Mononuclear cell (primary cell): ENCODE results near the gene DCTD. TPM values are rescaled to one million over a fixed set of nuclear protein-coding genes. Genes with fewer than 3 reads are reported as not detected.

Source experiments
- H3K27me3 ChIP-seq: 2 replicates; pipeline ENCODE4 v1.6.0; 2011; ENCODE audit warnings: low read length, control low read depth; ENCODE audit not compliant: insufficient read depth
- H3K4me1 ChIP-seq: 2 replicates; pipeline ENCODE4 v1.5.1; 2011; ENCODE audit warnings: mild to moderate bottlenecking, low read length, control low read depth; ENCODE audit not compliant: insufficient read depth
- H3K4me3 ChIP-seq: 2 replicates; pipeline ENCODE4 v1.5.1; 2011; ENCODE audit warnings: mild to moderate bottlenecking, low read length, moderate library complexity
- H3K9me3 ChIP-seq: 2 replicates; pipeline ENCODE4 v1.5.1; 2011; ENCODE audit warnings: low read depth, mild to moderate bottlenecking, control low read depth, low read length
- total RNA-seq: library from RNA; depleted of rRNA; stranded (reverse); fragments of >200 nt; gene quantifications from one replicate; pipeline ENCODE4 v1.2.3, GENCODE V29; 2012

DCTD gene
- total RNA-seq, 1 donor: 39.9 TPM

DNA sequence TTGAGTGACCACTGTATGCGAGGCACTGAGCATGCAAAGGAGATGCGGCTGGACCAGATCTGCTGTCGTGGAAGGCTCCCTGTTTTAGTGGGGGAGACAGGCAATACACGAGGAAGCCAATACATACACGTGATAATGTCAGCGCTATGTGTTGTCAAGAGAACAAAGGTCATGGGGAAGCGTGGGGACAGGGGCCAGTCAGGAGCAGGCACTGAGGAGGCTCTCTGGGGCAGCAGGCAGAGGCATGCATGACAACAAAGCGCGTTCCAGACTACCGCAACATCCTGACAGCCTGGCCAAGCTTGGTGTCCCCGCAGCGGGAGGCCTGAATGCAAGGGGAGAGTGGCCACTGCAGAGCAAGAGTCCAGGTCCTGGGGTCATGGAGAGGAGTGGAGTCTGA, 61.9 kb downstream of the DCTD start:
- no peak overlapping the region for H3K4me3 ChIP-seq
- H3K27me3 ChIP-seq: no peaks in the 10 kb centered on the region
- H3K4me1 ChIP-seq: no peaks in the 10 kb centered on the region
- no peaks in the 10 kb centered on the region for H3K9me3 ChIP-seq

DNA sequence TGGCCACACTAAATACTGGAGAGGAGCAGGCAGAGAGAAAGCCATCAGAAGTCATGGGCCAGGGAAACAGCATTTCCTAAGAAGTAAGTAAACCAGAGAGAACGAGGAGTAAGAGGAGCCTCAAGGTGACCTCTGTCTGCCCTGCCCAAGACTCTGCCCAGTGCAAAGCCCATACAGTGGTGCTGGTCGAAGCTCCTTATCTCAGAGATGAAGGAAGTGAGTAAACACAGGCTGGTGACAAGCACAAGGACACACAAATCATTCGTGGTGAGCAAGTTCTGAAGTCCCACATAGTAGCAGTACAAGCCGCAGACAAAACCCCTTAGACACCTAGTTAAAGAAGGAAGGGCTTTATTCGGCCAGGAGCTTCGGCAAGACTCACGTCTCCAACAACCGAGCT, 62.7 kb downstream of the DCTD start:
- no peaks in the 10 kb centered on the region for H3K9me3 ChIP-seq
- H3K27me3 ChIP-seq: no peaks in the 10 kb centered on the region
- no peaks in the 10 kb centered on the region for H3K4me1 ChIP-seq
- no peak overlapping the region for H3K4me3 ChIP-seq

DNA sequence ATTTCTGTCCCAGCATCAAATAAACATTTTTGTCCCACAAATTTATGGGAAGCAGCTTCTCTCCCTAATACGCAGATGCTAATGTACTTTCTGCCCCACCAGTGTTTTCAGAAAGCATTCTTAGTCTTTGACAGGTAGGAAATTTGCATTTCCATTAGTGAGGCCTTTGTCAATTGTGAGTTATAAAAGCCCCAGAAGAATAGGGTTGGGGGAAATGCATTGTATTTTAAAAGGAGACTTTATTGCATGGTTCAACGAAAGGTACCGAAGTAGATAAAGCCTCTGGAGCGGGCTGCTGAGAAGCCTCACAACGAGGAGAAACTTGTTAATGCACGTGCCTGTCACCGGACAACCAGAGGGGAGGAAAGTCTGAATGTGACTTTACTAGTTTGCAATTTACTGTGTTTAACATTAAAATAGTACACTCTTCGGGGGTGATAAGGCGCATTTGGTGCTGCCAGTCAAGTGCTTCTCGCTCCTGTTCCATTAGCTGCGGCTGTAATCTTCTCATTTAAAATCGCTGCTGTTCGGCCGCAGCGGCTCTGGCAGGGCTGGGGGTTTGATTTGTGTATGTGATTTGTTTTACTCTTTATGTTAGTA, 63.4 kb downstream of the DCTD start:
- Histone ChIP-seq H3K27me3 (no peaks in the 10 kb centered on the region), H3K4me3 (no peak overlapping the region), H3K4me1 (no peaks in the 10 kb centered on the region), H3K9me3 (no peaks in the 10 kb centered on the region)

DNA sequence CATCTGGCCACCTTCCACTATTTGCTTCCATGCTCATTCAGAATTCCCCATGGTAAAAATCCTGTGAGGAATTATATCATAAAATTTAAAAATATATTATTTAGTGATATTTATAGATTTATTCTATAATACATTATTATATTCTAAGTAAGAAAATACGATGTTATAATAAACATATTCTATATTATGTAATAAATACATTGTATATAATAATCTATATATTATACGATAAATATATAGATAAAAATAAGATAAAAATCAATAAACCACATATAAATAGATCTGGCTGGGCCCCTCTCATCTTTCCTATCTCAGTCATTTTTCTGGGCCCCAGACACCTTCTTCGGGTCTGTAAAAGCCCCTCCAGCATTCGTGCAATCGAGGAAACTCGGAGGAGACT, 68.5 kb downstream of the DCTD start:
- Histone ChIP-seq H3K4me3 (no peak overlapping the region), H3K4me1 (no peaks in the 10 kb centered on the region), H3K9me3 (no peaks in the 10 kb centered on the region), H3K27me3 (no peaks in the 10 kb centered on the region)

- Histone ChIP-seq H3K4me3 (no peak overlapping the region), H3K9me3 (no peaks in the 10 kb centered on the region), H3K27me3 (no peaks in the 10 kb centered on the region), H3K4me1 (no peaks in the 10 kb centered on the region)
These were observed 69.4 kb downstream of the DCTD start for GRCh38 chr4:182847576-182848450.

- Histone ChIP-seq H3K4me3 (no peak overlapping the region), H3K9me3 (no peaks in the 10 kb centered on the region), H3K4me1 (no peaks in the 10 kb centered on the region), H3K27me3 (no peaks in the 10 kb centered on the region)
These were observed 71.2 kb downstream of the DCTD start for GRCh38 chr4:182846036-182846435.

- H3K9me3 ChIP-seq: no peaks in the 10 kb centered on the region
- H3K27me3 ChIP-seq: no peaks in the 10 kb centered on the region
- H3K4me1 ChIP-seq: no peaks in the 10 kb centered on the region
- no peak overlapping the region for H3K4me3 ChIP-seq
These were observed 71.6 kb downstream of the DCTD start for GRCh38 chr4:182845618-182846017.

GRCh38 chr4:182843808-182844325, 73.3 kb downstream of the DCTD start:
- Histone ChIP-seq H3K4me3 (no peak overlapping the region), H3K4me1 (no peaks in the 10 kb centered on the region), H3K27me3 (no peaks in the 10 kb centered on the region), H3K9me3 (no peaks in the 10 kb centered on the region)

DNA sequence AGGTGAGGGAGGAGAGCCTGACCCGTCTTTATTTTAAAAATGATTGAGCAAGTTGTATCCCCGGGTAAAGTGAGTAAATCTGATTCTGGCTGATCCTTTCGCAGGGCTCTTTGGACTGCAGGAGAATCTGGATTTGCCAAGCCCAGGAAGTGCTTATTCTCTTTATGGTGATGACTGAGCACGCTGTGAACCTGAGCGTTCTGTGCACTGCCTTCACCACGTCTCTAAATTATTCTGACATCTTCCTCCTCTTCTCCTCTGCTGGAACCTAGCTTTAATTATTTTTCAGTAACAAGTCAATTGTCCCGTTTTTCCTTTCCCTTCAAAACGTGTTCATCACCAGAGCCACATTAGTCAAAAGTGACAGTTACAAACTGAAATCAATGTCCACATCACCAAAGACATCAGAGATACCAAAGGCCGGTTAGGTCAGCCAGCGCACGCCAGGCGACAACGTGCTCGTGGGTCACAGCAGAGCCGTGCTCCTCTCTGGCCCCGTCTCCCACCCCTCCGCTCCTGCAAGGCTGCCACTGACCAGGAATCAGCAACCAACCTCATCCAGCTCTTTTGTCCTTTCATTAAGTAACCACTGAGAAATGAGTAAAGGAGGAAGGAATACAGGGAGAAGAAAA, 74.3 kb downstream of the DCTD start:
- Histone ChIP-seq H3K4me1 (no peaks in the 10 kb centered on the region), H3K27me3 (no peaks in the 10 kb centered on the region), H3K9me3 (no peaks in the 10 kb centered on the region), H3K4me3 (no peak overlapping the region)

- no peaks in the 10 kb centered on the region for H3K27me3 ChIP-seq
- H3K4me3 ChIP-seq: no peak overlapping the region
- no peaks in the 10 kb centered on the region for H3K9me3 ChIP-seq
- H3K4me1 ChIP-seq: no peaks in the 10 kb centered on the region
These were observed 75.0 kb downstream of the DCTD start for GRCh38 chr4:182842104-182842600.

DNA sequence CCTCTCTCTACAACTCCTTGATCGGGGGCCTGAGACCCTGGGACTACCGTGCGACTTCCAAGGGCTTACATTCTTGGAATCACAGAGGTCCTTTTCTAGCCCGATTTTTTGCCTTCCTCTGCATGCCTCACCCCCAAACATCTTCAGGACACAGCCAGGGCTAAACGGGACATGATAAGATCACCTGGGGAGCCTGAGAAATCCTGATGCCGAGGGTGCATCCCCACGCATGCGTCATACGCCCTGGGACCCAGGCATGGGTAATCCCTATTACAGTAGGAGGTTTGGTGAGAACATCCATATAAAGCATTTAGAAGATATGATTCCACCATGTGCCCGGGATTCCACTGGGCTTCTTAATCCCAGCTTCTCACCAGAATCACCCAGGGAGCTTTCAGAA, 77.1 kb downstream of the DCTD start:
- no peaks in the 10 kb centered on the region for H3K9me3 ChIP-seq
- H3K27me3 ChIP-seq: no peaks in the 10 kb centered on the region
- no peak overlapping the region for H3K4me3 ChIP-seq
- H3K4me1 ChIP-seq: no peaks in the 10 kb centered on the region

Other genes with a start within 250 kb of the DCTD start
- gene WWC2, start 181.9 kb upstream of the DCTD start, total RNA-seq: 4.3 TPM